SK-N-MC (cell line): ENCODE measurements around the gene ZNF284.
A peak's percentile ranks its signal among the peaks of the same experiment; 100 is the strongest.

Experiments
- EZH2 ChIP-seq: fragments of 200-600 bp; sonication (generic); IDR thresholded peaks from one replicate; pipeline ENCODE4 v1.6.1; 2017; ENCODE audit warnings: antibody characterized with exemption
- POLR2AphosphoS5 ChIP-seq: IDR thresholded peaks from 2 replicates; pipeline ENCODE4 v1.6.1; 2012; ENCODE audit warnings: mild to moderate bottlenecking, low read depth, low read length, borderline replicate concordance

DNA sequence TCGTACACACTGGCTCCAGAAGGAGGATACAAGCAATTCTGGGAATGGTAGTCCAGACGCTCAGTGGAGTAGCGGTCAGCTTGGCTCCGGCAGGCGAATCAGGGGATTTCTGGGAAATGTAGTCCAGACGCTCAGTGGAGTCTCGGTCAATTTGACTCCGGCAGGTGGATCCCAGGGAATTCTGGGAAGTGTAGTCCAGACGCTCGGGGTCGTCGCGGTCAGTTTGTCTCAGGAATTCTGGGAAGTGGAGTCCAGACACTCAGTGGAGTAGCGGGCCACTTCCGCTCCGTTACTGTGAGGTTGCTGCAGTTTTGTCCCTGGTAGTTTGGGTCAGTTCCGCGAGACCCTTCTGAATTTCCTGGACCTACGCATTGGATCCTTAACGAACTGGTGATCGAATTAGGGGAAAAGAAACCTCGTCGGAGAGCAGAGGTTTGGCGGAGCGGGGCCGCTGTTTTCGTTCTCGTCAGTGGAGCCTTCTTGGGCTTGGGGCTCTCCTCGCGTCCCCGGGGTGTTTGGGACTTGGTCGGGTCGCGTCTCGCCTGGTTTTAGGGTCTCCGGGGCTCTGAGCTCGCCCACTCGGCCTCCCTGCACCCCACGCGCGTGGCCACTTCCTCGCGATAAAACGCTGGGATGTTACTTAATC lies 41.3 kb downstream of the ZNF284 start, which contains the start of gene ZNF225:
- TF ChIP-seq POLR2AphosphoS5 (peak; percentile 78), EZH2 (no peak)
